Esophagus muscularis mucosa (tissue), 4 donors: ENCODE results near the gene GIMAP5. TPM values are rescaled to one million over a fixed set of nuclear protein-coding genes. Genes with fewer than 3 reads are reported as not detected.
A peak's percentile ranks its signal among the peaks of the same experiment; 100 is the strongest.

ENCODE experiments used
- DNase-seq: peaks from one replicate; pipeline ENCODE4 v3.0.0-alpha.2; 2017; ENCODE audit errors: extremely low spot score
- H3K27ac ChIP-seq, 4 donors: fragments of 200-600 bp; sonication (generic); replicated peaks in 1 of 4; 1 replicate in 3 of 4; 2 replicates in 1 of 4; pipeline ENCODE4 v1.5.1; 2016 to 2019; ENCODE audit warnings: mild to moderate bottlenecking in 1 of 4
- H3K27me3 ChIP-seq, 4 donors: fragments of 200-600 bp; sonication (generic); one replicate each; pipeline versions ENCODE4 v1.5.1 to v1.6.0; 2016 to 2019
- H3K36me3 ChIP-seq, 4 donors: fragments of 200-600 bp; sonication (generic); one replicate each; pipeline ENCODE4 v1.5.1; 2016 to 2019
- H3K4me1 ChIP-seq, 4 donors: fragments of 200-600 bp; sonication (generic); one replicate each; pipeline ENCODE4 v1.5.1; 2016 to 2019
- H3K4me3 ChIP-seq, 4 donors: fragments of 200-600 bp; sonication (generic); 1 replicate in 2 of 4; 2 replicates in 2 of 4; pipeline ENCODE4 v1.5.1; 2016 to 2019; ENCODE audit warnings: mild to moderate bottlenecking in 4 of 4, moderate library complexity in 1 of 4
- H3K9me3 ChIP-seq, 4 donors: fragments of 200-600 bp; sonication (generic); 1 replicate in 3 of 4; 2 replicates in 1 of 4; pipeline ENCODE4 v1.5.1; 2016 to 2019
- EP300 ChIP-seq: sonication (generic); formaldehyde crosslinking; IDR thresholded peaks from one replicate; pipeline ENCODE4 v1.6.1; 2017; ENCODE audit warnings: antibody characterized with exemption
- POLR2A ChIP-seq: fragments of 450-650 bp; IDR thresholded peaks from one replicate; pipeline ENCODE4 v1.6.1; 2017; ENCODE audit warnings: antibody characterized with exemption, moderate library complexity, mild to moderate bottlenecking, low read depth
- POLR2AphosphoS5 ChIP-seq, 2 donors: sonication (generic); formaldehyde crosslinking; IDR thresholded peaks; one replicate each; pipeline ENCODE4 v1.6.1; 2017; ENCODE audit warnings: antibody characterized with exemption in 2 of 2
- WGBS: methylation state at CpG from one replicate; pipeline ENCODE4 v1.1.5; 2018; 5-methylcytosine and 5-hydroxymethylcytosine counted together
- intact Hi-C: fragments of 100-400 bp; cut with DNase I; formaldehyde crosslinking; loops from one replicate; pipeline ENCODE4 v1.15.1; 2023
- total RNA-seq, 4 donors: library from RNA; depleted of rRNA; stranded (reverse); fragments of >200 nt; gene quantifications; one replicate each; pipeline versions ENCODE4 v1.1.0 to v1.2.1, GENCODE V29; 2016
- TF ChIP-seq, protein P1 (sequence below), 3 experiments: fragments of 200-600 bp in 2 of 3; fragments of 450-650 bp in 1 of 3; sonication (generic) in 2 of 3; IDR thresholded peaks; one replicate each; pipeline ENCODE4 v1.5.1; 2017 to 2019; ENCODE audit warnings: antibody characterized with exemption in 3 of 3, mild to moderate bottlenecking in 2 of 3, moderate library complexity in 1 of 3

The GIMAP5 gene
- total RNA-seq, 4 donors from 2014 or later: 26.9 to 48.2 (median 28.6) TPM

DNA sequence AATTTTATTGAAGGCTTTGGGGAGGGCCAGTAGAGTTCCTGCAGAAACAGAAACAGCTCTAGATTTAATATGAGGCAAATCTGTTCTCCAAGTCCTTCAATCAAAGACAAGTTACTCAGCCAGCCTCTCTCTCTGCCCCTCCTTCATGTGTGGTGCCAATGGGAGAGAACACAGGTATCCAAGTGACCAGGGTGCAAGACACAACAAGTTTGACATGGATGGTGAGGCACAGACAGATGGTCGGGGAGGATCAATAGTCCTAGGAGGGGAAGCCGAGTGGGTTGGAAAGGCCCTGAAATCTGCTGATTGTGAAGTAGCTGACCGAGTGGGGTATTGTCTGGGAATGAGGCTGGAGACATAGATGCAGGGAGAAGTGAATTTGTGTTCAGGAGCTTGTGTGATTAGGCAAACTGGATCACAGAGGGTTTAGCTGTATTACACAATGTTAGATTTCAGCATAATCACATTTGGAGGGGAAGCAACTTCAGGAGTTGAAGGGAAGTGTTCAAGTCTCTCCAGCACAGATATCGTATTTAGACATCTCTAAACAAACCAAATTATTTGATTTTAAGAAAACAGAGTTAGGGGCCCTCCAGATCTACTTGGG lies 19.3 kb upstream of the GIMAP5 start:
- peak overlapping the region; percentile 48 to 72 (median 58) for H3K27ac ChIP-seq
- TF ChIP-seq POLR2AphosphoS5 (IDR thresholded peaks at IDR 0.05) (peak in 1 of 2 donors; percentile 19), EP300 (no peak)
- intact Hi-C loops: no loop called here
- 67% methylated on average over 4 of the region's 4 CpGs for WGBS
- H3K36me3 ChIP-seq: peaks cover 0 to 20% (median 5%) of the 10 kb centered on the region in 4 donors
- H3K27me3 ChIP-seq: peaks cover 0 to 12% (median 0%) of the 10 kb centered on the region in 4 donors
- peak overlapping the region; percentile 44 to 60 (median 48) for H3K4me3 ChIP-seq
- H3K4me1 ChIP-seq: peaks cover 0 to 12% (median 2%) of the 10 kb centered on the region in 4 donors
- peaks cover 0 to 8% (median 5%) of the 10 kb centered on the region in 4 donors for H3K9me3 ChIP-seq
- DNase-seq: no peak

- TF ChIP-seq, protein P1, sequence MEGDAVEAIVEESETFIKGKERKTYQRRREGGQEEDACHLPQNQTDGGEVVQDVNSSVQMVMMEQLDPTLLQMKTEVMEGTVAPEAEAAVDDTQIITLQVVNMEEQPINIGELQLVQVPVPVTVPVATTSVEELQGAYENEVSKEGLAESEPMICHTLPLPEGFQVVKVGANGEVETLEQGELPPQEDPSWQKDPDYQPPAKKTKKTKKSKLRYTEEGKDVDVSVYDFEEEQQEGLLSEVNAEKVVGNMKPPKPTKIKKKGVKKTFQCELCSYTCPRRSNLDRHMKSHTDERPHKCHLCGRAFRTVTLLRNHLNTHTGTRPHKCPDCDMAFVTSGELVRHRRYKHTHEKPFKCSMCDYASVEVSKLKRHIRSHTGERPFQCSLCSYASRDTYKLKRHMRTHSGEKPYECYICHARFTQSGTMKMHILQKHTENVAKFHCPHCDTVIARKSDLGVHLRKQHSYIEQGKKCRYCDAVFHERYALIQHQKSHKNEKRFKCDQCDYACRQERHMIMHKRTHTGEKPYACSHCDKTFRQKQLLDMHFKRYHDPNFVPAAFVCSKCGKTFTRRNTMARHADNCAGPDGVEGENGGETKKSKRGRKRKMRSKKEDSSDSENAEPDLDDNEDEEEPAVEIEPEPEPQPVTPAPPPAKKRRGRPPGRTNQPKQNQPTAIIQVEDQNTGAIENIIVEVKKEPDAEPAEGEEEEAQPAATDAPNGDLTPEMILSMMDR (IDR thresholded peaks at IDR 0.05): no peak
- TF ChIP-seq EP300: no peak
- TF ChIP-seq POLR2AphosphoS5 (IDR thresholded peaks at IDR 0.05): no peak
- TF ChIP-seq POLR2A: no peak
- intact Hi-C loops: no loop called here
- Histone ChIP-seq H3K36me3 (peaks cover 0 to 20% (median 5%) of the 10 kb centered on the region in 4 donors), H3K9me3 (no peaks in the 10 kb centered on the region), H3K27me3 (peaks cover 0 to 12% (median 0%) of the 10 kb centered on the region in 4 donors), H3K4me1 (peaks cover 0 to 12% (median 2%) of the 10 kb centered on the region in 4 donors), H3K4me3 (no peak overlapping the region), H3K27ac (peak overlapping the region in 1 of 4 donors; percentile 54)
- no peak for DNase-seq
- 75% methylated on average over 4 of the region's 4 CpGs for WGBS
Measured at GRCh38 chr7:150719436-150719835, 17.8 kb upstream of the GIMAP5 start.

GRCh38 chr7:150719960-150720891 lies 17.0 kb upstream of the GIMAP5 start:
- 86% methylated on average over 34 of the region's 52 CpGs for WGBS
- no peak for DNase-seq
- H3K27ac ChIP-seq: no peak overlapping the region
- H3K4me3 ChIP-seq: no peak overlapping the region
- peaks cover 0 to 12% (median 2%) of the 10 kb centered on the region in 4 donors for H3K4me1 ChIP-seq
- TF ChIP-seq POLR2A: no peak
- TF ChIP-seq, protein P1 (IDR thresholded peaks at IDR 0.05): no peak
- TF ChIP-seq EP300: no peak
- TF ChIP-seq POLR2AphosphoS5 (IDR thresholded peaks at IDR 0.05): no peak
- intact Hi-C loops: no loop called here
- peaks cover 0 to 12% (median 0%) of the 10 kb centered on the region in 4 donors for H3K27me3 ChIP-seq
- peaks cover 0 to 20% (median 5%) of the 10 kb centered on the region in 4 donors for H3K36me3 ChIP-seq
- H3K9me3 ChIP-seq: no peaks in the 10 kb centered on the region

DNA sequence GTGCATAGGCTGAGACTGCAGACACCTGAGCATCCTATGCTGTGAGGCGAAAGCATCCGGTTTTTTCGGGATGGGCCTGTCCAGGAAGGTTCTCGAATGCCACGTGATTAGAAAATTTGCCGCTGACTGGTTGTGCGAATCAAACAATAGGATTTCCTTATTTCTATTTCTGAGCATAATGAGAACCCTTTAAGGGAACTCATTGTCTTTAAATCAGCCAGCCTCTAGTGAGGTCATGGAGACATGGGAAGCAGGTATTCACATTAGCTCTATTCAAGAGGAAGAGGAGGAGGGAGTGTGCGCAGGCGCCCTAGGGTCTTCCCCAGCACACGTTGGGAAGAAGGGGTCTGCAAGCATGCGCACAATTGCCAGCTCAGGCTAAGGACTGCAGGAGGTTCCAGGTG lies 15.2 kb upstream of the GIMAP5 start:
- H3K9me3 ChIP-seq: peaks cover 0 to 8% (median 2%) of the 10 kb centered on the region in 4 donors
- H3K27ac ChIP-seq: peak overlapping the region; percentile 31 to 59 (median 48)
- H3K27me3 ChIP-seq: peaks cover 0 to 12% (median 0%) of the 10 kb centered on the region in 4 donors
- H3K4me1 ChIP-seq: peaks cover 0 to 12% (median 0%) of the 10 kb centered on the region in 4 donors
- TF ChIP-seq POLR2AphosphoS5 (IDR thresholded peaks at IDR 0.05) (peak; percentile 18 to 59), POLR2A (no peak)
- H3K4me3 ChIP-seq: no peak overlapping the region
- 87% methylated on average over 11 of the region's 11 CpGs for WGBS
- intact Hi-C loops: no loop called here
- DNase-seq: no peak
- peaks cover 0 to 20% (median 5%) of the 10 kb centered on the region in 4 donors for H3K36me3 ChIP-seq

- DNase-seq: no peak
- TF ChIP-seq EP300 (no peak), POLR2AphosphoS5 (IDR thresholded peaks at IDR 0.05) (no peak), POLR2A (no peak)
- TF ChIP-seq, protein P1 (IDR thresholded peaks at IDR 0.05): no peak
- H3K27ac ChIP-seq: peak overlapping the region; percentile 31 to 59 (median 48)
- no peak overlapping the region for H3K4me3 ChIP-seq
- WGBS: 67% methylated on average over 12 of the region's 12 CpGs
- peaks cover 0 to 20% (median 5%) of the 10 kb centered on the region in 4 donors for H3K36me3 ChIP-seq
- H3K9me3 ChIP-seq: peaks cover 0 to 12% (median 2%) of the 10 kb centered on the region in 4 donors
- intact Hi-C loops: no loop called here
- peaks cover 0 to 12% (median 0%) of the 10 kb centered on the region in 4 donors for H3K27me3 ChIP-seq
- H3K4me1 ChIP-seq: peaks cover 0 to 12% (median 0%) of the 10 kb centered on the region in 4 donors
Measured at GRCh38 chr7:150722431-150722931, 14.7 kb upstream of the GIMAP5 start.
